HG02763 (cell line): ENCODE results near the gene DEXI.

Source experiments
- ATAC-seq: cut with Tn5 transposase; IDR thresholded peaks from one replicate; pipeline ENCODE4 v1.9.1; 2021; ENCODE audit warnings: mild to moderate bottlenecking, moderate library complexity; ENCODE audit not compliant: unreplicated experiment

Gene DEXI

GRCh38 chr16:10942352-10943063 is at the start of gene DEXI:
TSS of gene DEXI (minus strand) at chr16:10942468. CDS start at chr16:10942005, 463 bp downstream.
- peak; percentile 64 for ATAC-seq

GRCh38 chr16:10990378-10990777 is 48.1 kb upstream of the DEXI start:
- ATAC-seq, result no peak

GRCh38 chr16:10989559-10989958 is 47.3 kb upstream of the DEXI start:
- ATAC-seq, result no peak

- no peak for ATAC-seq
Observed at GRCh38 chr16:10988879-10989278, 46.6 kb upstream of the DEXI start.

- peak; percentile 42 for ATAC-seq
Observed at GRCh38 chr16:10988164-10988803, 46.0 kb upstream of the DEXI start.

GRCh38 chr16:10987361-10988163 is 45.3 kb upstream of the DEXI start:
- ATAC-seq, result no peak

GRCh38 chr16:10984509-10984908 is 42.2 kb upstream of the DEXI start:
- ATAC-seq, result no peak

GRCh38 chr16:10983159-10983558 is 40.9 kb upstream of the DEXI start:
- peak; percentile 13 for ATAC-seq

GRCh38 chr16:10982465-10983150 is 40.3 kb upstream of the DEXI start:
- peak; percentile 57 for ATAC-seq

- ATAC-seq, result peak; percentile 73
Observed at GRCh38 chr16:10981697-10982216, 39.5 kb upstream of the DEXI start.

- no peak for ATAC-seq
Observed at GRCh38 chr16:10980813-10981212, 38.5 kb upstream of the DEXI start.

- no peak for ATAC-seq
Observed at GRCh38 chr16:10979717-10980601, 37.7 kb upstream of the DEXI start.

GRCh38 chr16:10978871-10979446 is 36.7 kb upstream of the DEXI start:
- ATAC-seq, result no peak

GRCh38 chr16:10978124-10978523 is 35.9 kb upstream of the DEXI start:
- no peak for ATAC-seq

- ATAC-seq, result no peak
Observed at GRCh38 chr16:10976634-10977033, 34.4 kb upstream of the DEXI start.

GRCh38 chr16:10972819-10973464 is 30.7 kb upstream of the DEXI start:
- ATAC-seq, result no peak

GRCh38 chr16:10972108-10972818 is 30.0 kb upstream of the DEXI start:
- no peak for ATAC-seq

- ATAC-seq, result no peak
Observed at GRCh38 chr16:10971560-10971961, 29.3 kb upstream of the DEXI start.
